T-cell (primary cell): Measurements from ENCODE around the gene FCRLA. TPM values are rescaled to one million over a fixed set of nuclear protein-coding genes. Genes with fewer than 3 reads are reported as not detected.

Experiments
- ATAC-seq, 4 experiments: fragments of 200-7000 bp in 3 of 4; fragments of 150-1000 bp in 1 of 4; cut with Tn5 transposase; replicated peaks in 1 of 4; 1 replicate in 3 of 4; 2 replicates in 1 of 4; pipeline ENCODE4 v1.10.0; 2021; ENCODE audit warnings: moderate library complexity in 3 of 4, mild to moderate bottlenecking in 2 of 4, moderate number of reproducible peaks in 1 of 4
- CTCF ChIA-PET, 2 donors: fragments of 300-600 bp; sonication (Branson Sonifier 250); formaldehyde crosslinking; loops; one replicate each; lab custom pipeline; 2022; ENCODE audit warnings: antibody characterized with exemption in 2 of 2; lab: Charles Lee
- POLR2A ChIA-PET, 2 donors: fragments of 300-600 bp; sonication (Branson Sonifier 250); formaldehyde crosslinking; loops; one replicate each; lab custom pipeline; 2022; ENCODE audit warnings: antibody characterized with exemption in 2 of 2; lab: Charles Lee
- DNase-seq, 35 experiments: peaks; one replicate each; pipeline versions ENCODE4 v3.0.0 to v3.0.0-alpha.2; 2013 to 2023
- H3K27ac ChIP-seq: one replicate; pipeline ENCODE4 v1.5.1; 2013; ENCODE audit warnings: low read length
- H3K27me3 ChIP-seq, 2 experiments: replicated peaks in 1 of 2; 1 replicate in 1 of 2; 2 replicates in 1 of 2; pipeline versions ENCODE4 v1.6.1 to v1.7.0; 2013; ENCODE audit warnings: low read length in 1 of 2, mixed read lengths in 1 of 2; ENCODE audit not compliant: control insufficient read depth in 2 of 2, insufficient read depth in 2 of 2; ENCODE audit errors: extremely low read depth in 1 of 2
- H3K36me3 ChIP-seq, 2 donors: 1 replicate in 1 of 2; 2 replicates in 1 of 2; pipeline versions ENCODE4 v1.6.1 to v1.7.0; 2013; ENCODE audit warnings: low read length in 1 of 2; ENCODE audit not compliant: control insufficient read depth in 2 of 2, insufficient read depth in 1 of 2; ENCODE audit errors: extremely low read depth in 1 of 2
- H3K4me1 ChIP-seq, 2 experiments: 1 replicate in 1 of 2; 2 replicates in 1 of 2; pipeline versions ENCODE4 v1.6.1 to v1.7.0; 2013; ENCODE audit warnings: low read length in 2 of 2, mixed read lengths in 1 of 2; ENCODE audit not compliant: insufficient read depth in 2 of 2, control insufficient read depth in 1 of 2; ENCODE audit errors: extremely low read depth in 1 of 2
- H3K4me3 ChIP-seq, 2 donors: 1 replicate in 1 of 2; 2 replicates in 1 of 2; pipeline versions ENCODE4 v1.5.1 to v1.7.0; 2013; ENCODE audit warnings: mild to moderate bottlenecking in 2 of 2, low read length in 1 of 2, moderate library complexity in 1 of 2; ENCODE audit not compliant: control insufficient read depth in 1 of 2; ENCODE audit errors: extremely low read depth in 1 of 2
- H3K9me3 ChIP-seq: 2 replicates; pipeline ENCODE4 v1.7.0; 2013
- H3K27ac Mint-ChIP-seq, 2 donors: one replicate each; pipeline ENCODE4 v1.8.0; 2020 to 2021; ENCODE audit warnings: mild to moderate bottlenecking in 2 of 2, mixed read lengths in 2 of 2
- H3K27me3 Mint-ChIP-seq, 2 donors: one replicate each; pipeline ENCODE4 v1.8.0; 2021 to 2022; ENCODE audit warnings: mixed read lengths in 2 of 2
- H3K36me3 Mint-ChIP-seq: one replicate; pipeline ENCODE4 v1.8.0; 2021; ENCODE audit warnings: mixed read lengths
- H3K4me1 Mint-ChIP-seq, 3 donors: one replicate each; pipeline ENCODE4 v1.8.0; 2020 to 2022; ENCODE audit warnings: mixed read lengths in 3 of 3, mild to moderate bottlenecking in 1 of 3
- H3K4me3 Mint-ChIP-seq, 3 donors: one replicate each; pipeline ENCODE4 v1.8.0; 2020 to 2022; ENCODE audit warnings: mild to moderate bottlenecking in 3 of 3, mixed read lengths in 3 of 3, moderate library complexity in 3 of 3
- H3K9me3 Mint-ChIP-seq, 3 donors: one replicate each; pipeline ENCODE4 v1.8.0; 2020 to 2022; ENCODE audit warnings: mixed read lengths in 3 of 3
- WGBS: methylation state at CpG from one replicate; pipeline ENCODE4 v1.1.5; 2013; ENCODE audit warnings: missing lambda C conversion rate; ENCODE audit not compliant: insufficient coverage; 5-methylcytosine and 5-hydroxymethylcytosine counted together
- total RNA-seq, 35 experiments: library from RNA in 6 of 35; stranded (reverse) in 6 of 35; fragments of 120-200 nt in 1 of 35; gene quantifications; one replicate each; pipeline versions ENCODE4 v1.2.1 to v1.2.4 and lab custom pipeline; 2013 to 2026

Gene FCRLA
- total RNA-seq, 5 donors from 2014 or later (not counting 1 experiment from before 2014, with no cell fraction given), result 0.68 to 6.5 (median 2.7) TPM

DNA sequence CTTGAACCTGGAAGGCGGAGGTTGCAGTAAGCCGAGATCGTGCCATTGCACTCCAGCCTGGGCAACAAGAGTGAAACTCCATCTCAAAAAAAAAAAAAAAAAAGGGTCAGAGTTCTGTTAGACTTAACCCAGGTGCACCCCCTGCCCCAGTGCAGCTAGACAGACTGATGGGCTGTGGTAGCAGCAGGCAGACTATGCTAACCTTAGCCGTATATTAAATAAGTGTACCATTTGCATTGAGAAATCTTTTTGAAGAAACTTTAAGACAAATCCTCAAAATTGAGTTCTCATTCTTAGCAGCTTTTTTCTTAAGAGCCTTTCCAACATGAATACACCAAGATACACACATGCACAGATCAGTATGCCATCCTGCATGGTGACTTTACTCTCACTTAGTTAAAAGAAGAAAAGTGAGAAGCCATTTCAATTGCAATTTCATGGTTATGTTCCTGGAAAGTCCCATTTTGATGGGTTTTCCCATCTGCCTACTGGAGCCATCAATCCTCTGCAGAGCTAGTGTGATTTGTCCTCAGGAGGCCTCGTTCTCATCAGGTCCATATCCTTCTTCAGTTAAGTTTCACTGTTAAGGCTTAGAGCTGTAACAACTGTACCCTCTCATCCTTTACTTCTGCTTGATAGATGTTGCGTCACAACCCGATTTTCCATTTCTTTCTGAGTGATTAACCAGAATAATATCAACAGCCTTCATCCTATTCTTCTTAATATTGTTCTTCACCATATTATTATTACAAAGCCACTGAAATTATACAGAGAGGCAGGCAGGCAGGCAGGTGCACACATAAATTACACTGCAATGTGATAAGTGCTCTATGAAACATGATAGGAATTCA is 21.6 kb downstream of the FCRLA start:
- Histone ChIP-seq H3K4me1 (peaks cover 9 to 41% of the 10 kb centered on the region in 2 experiments), H3K4me3 (no peak overlapping the region), H3K36me3 (no peaks in the 10 kb centered on the region), H3K27me3 (peaks cover 5 to 8% of the 10 kb centered on the region in 2 experiments), H3K27ac (no peak overlapping the region), H3K9me3 (no peaks in the 10 kb centered on the region)
- peaks cover 3 to 4% of the 10 kb centered on the region in 2 donors for H3K27me3 Mint-ChIP-seq
- H3K27ac Mint-ChIP-seq, result peak overlapping the region in 1 of 2 donors; percentile 9
- 56% methylated on average over 1 of the region's 7 CpGs for WGBS
- ChIA-PET POLR2A (no interaction called here), CTCF (interaction anchor here in 1 of 2 donors (1.3 kb wide), 1 partner anchor 10 kb away, joined by 5 read pairs; no protein-coding TSS in a partner anchor)
- ATAC-seq, result no peak
- H3K36me3 Mint-ChIP-seq, result no peaks in the 10 kb centered on the region
- peaks cover 34 to 54% (median 42%) of the 10 kb centered on the region in 3 donors for H3K4me1 Mint-ChIP-seq
- H3K4me3 Mint-ChIP-seq, result peak overlapping the region in 1 of 3 donors; percentile 98
- no peaks in the 10 kb centered on the region for H3K9me3 Mint-ChIP-seq
- DNase-seq, result peak in 1 of 35 experiments; percentile 33

DNA sequence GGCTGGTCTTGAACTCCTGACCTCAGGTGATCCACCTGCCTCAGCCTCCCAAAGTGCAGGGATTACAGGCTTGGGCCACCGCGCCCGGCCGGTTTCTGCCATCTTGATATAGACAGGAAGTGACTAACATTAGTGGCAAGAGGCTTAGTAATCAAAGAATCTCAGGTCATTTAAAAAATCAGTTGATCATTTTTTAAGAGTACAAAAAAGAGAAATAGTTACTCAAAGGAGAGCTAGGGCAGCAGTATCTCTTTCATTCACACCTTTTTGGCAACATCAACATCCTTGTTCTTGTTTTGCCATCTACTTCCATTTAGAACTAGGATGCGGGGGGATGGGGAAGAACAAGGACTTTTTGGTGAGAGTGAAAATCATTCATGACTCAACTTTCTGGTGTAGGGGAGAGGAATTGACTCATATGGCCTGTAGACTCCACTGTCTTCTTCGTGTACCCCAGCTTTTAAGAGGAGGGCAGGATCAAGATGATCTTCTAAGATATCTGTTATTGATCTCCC is 23.1 kb downstream of the FCRLA start:
- no peaks in the 10 kb centered on the region for H3K36me3 ChIP-seq
- ChIA-PET POLR2A (interaction anchor here (0.6 kb wide), 2 partner anchors 20 to 691 kb away, joined by 3 to 8 read pairs; partner anchors contain the start of gene DUSP12 (in 1 of the 2)), CTCF (interaction anchor here (0.7 kb wide), 2 partner anchors 11 to 1932 kb away, joined by 3 to 6 read pairs; no protein-coding TSS in a partner anchor)
- Mint-ChIP-seq H3K4me3 (peak overlapping the region in 1 of 3 donors; percentile 2), H3K27me3 (peaks cover 3 to 4% of the 10 kb centered on the region in 2 donors), H3K36me3 (no peaks in the 10 kb centered on the region), H3K4me1 (peaks cover 34 to 50% (median 42%) of the 10 kb centered on the region in 3 donors), H3K27ac (peak overlapping the region; percentile 56 to 58), H3K9me3 (no peaks in the 10 kb centered on the region)
- H3K27me3 ChIP-seq, result peaks cover 5 to 7% of the 10 kb centered on the region in 2 experiments
- no CpG with 5 or more reads among the region's 6 CpGs for WGBS
- H3K27ac ChIP-seq, result no peak overlapping the region
- ATAC-seq (no peak), DNase-seq (peak in 1 of 35 experiments; percentile 32)
- H3K4me1 ChIP-seq, result peaks cover 9 to 40% of the 10 kb centered on the region in 2 experiments
- no peaks in the 10 kb centered on the region for H3K9me3 ChIP-seq
- no peak overlapping the region for H3K4me3 ChIP-seq

DNA sequence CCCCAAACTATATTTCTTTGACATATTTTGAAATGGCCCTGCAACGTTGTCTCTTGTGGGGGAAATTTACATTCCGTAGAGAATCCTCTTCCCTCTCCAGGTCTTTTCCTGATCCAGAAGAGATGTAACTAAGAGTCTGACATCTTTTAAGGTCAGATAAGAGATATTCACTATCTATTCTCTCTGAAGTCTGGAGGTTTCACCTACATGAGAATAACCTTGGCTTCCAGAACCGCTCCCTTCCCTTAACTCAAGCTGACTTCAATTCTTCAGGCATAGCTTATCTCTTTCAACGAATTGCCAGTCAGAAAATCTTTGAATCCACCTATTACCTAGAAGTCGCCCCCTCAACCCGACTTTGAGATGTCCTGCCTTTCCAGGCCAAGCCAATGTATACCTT is 24.2 kb downstream of the FCRLA start:
- Histone ChIP-seq H3K9me3 (no peaks in the 10 kb centered on the region), H3K27ac (no peak overlapping the region), H3K36me3 (no peaks in the 10 kb centered on the region), H3K27me3 (peaks cover 0 to 5% of the 10 kb centered on the region in 2 experiments), H3K4me3 (no peak overlapping the region), H3K4me1 (peaks cover 8 to 28% of the 10 kb centered on the region in 2 experiments)
- peaks cover 4 to 5% of the 10 kb centered on the region in 2 donors for H3K27me3 Mint-ChIP-seq
- no peaks in the 10 kb centered on the region for H3K36me3 Mint-ChIP-seq
- no peaks in the 10 kb centered on the region for H3K9me3 Mint-ChIP-seq
- WGBS, result no CpG with 5 or more reads among the region's 6 CpGs
- no peak overlapping the region for H3K4me3 Mint-ChIP-seq
- POLR2A ChIA-PET, result no interaction called here
- H3K27ac Mint-ChIP-seq, result peak overlapping the region in 1 of 2 donors; percentile 32
- H3K4me1 Mint-ChIP-seq, result peaks cover 22 to 41% (median 37%) of the 10 kb centered on the region in 3 donors
- CTCF ChIA-PET, result no interaction called here
- no peak for DNase-seq
- ATAC-seq, result no peak

- Mint-ChIP-seq H3K27ac (no peak overlapping the region), H3K4me1 (peaks cover 22 to 41% (median 37%) of the 10 kb centered on the region in 3 donors), H3K9me3 (no peaks in the 10 kb centered on the region), H3K36me3 (no peaks in the 10 kb centered on the region), H3K4me3 (no peak overlapping the region), H3K27me3 (peaks cover 4 to 5% of the 10 kb centered on the region in 2 donors)
- peaks cover 0 to 5% of the 10 kb centered on the region in 2 experiments for H3K27me3 ChIP-seq
- H3K9me3 ChIP-seq, result no peaks in the 10 kb centered on the region
- H3K4me3 ChIP-seq, result no peak overlapping the region
- 86% methylated on average over 1 of the region's 5 CpGs for whole genome bisulfite sequencing
- ATAC-seq (no peak), DNase-seq (no peak)
- H3K4me1 ChIP-seq, result peaks cover 7 to 25% of the 10 kb centered on the region in 2 experiments
- ChIA-PET CTCF (interaction anchor here in 1 of 2 donors (0.7 kb wide), 1 partner anchor 80 kb away, joined by 3 read pairs; no protein-coding TSS in a partner anchor), POLR2A (no interaction called here)
- H3K27ac ChIP-seq, result no peak overlapping the region
- no peaks in the 10 kb centered on the region for H3K36me3 ChIP-seq
Measured at GRCh38 chr1:161731981-161732718, 25.1 kb downstream of the FCRLA start.

DNA sequence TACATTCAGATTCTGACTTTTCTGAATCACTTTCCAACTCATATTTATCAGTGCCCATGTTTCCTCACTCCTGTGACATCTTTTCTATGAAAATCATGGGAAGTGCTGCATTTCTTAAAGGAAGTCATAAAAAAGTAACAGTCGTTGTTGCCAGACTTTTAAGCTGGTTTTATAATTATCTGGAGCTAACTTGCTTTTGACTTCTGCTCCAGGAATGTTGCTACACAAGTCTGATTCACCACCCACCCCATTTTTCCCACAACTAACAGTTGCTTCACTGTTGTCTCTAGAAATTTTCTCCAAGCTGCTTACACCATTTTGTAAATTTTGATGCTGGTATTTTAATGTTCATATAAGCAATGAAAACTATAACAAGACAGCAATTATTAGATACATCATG is 26.5 kb downstream of the FCRLA start:
- ATAC-seq, result no peak
- Mint-ChIP-seq H3K4me1 (peaks cover 16 to 36% (median 28%) of the 10 kb centered on the region in 3 donors), H3K4me3 (no peak overlapping the region), H3K9me3 (no peaks in the 10 kb centered on the region), H3K36me3 (no peaks in the 10 kb centered on the region), H3K27me3 (peaks cover 4 to 5% of the 10 kb centered on the region in 2 donors), H3K27ac (no peak overlapping the region)
- DNase-seq, result no peak
- peaks cover 0 to 16% of the 10 kb centered on the region in 2 experiments for H3K4me1 ChIP-seq
- H3K27ac ChIP-seq, result no peak overlapping the region
- H3K27me3 ChIP-seq, result peaks cover 0 to 5% of the 10 kb centered on the region in 2 experiments
- POLR2A ChIA-PET, result no interaction called here
- WGBS, result no CpG with 5 or more reads among the region's 1 CpG
- H3K9me3 ChIP-seq, result no peaks in the 10 kb centered on the region
- CTCF ChIA-PET, result interaction anchor here in 1 of 2 donors (0.6 kb wide), 1 partner anchor 1045 kb away, joined by 3 read pairs; no protein-coding TSS in a partner anchor
- no peaks in the 10 kb centered on the region for H3K36me3 ChIP-seq
- H3K4me3 ChIP-seq, result no peak overlapping the region

DNA sequence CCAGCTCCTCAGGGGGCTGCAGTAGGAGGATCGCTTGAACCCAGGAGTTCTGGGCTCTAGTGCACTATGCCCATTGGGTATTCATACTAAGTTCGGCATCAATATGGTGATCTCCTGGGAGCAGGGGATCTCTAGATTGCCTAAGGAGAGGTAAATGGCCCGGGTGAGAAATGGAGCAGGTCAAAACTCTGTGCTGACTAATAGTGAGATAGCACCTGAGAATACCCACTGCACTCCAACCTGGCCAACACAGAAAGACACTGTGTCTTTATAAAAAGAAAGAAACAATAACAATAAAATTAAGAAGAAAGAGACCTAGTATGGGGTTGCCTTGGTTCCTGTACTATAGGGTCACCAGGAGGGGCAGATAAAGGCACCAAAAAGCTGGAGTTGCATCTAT is 28.8 kb downstream of the FCRLA start:
- ChIA-PET CTCF (no interaction called here), POLR2A (no interaction called here)
- DNase-seq (no peak), ATAC-seq (no peak)
- Mint-ChIP-seq H3K36me3 (no peaks in the 10 kb centered on the region), H3K4me3 (no peak overlapping the region), H3K27me3 (peaks cover 4 to 5% of the 10 kb centered on the region in 2 donors), H3K9me3 (no peaks in the 10 kb centered on the region), H3K4me1 (peaks cover 16 to 38% (median 25%) of the 10 kb centered on the region in 3 donors), H3K27ac (no peak overlapping the region)
- Histone ChIP-seq H3K4me3 (no peak overlapping the region), H3K36me3 (no peaks in the 10 kb centered on the region), H3K27ac (no peak overlapping the region), H3K4me1 (peaks cover 0 to 23% of the 10 kb centered on the region in 2 experiments), H3K9me3 (no peaks in the 10 kb centered on the region), H3K27me3 (peaks cover 0 to 3% of the 10 kb centered on the region in 2 experiments)
- 96% methylated on average over 2 of the region's 3 CpGs for WGBS
